Measurements from ENCODE around the gene GSDMA.
"Not testable (repeated sequence)": the region's sequence is repeated elsewhere in the genome, so short reads cannot be mapped to it uniquely, and the experiment has no call there.

Gene GSDMA

GRCh38 chr17:39999067-39999466 is 36.3 kb downstream of the GSDMA start:
- no peak for DNase-seq

- DNase-seq = no peak
Measured at GRCh38 chr17:40000161-40000560, 37.4 kb downstream of the GSDMA start.

- not testable (repeated sequence) for DNase-seq
Measured at GRCh38 chr17:40001335-40001734, 38.5 kb downstream of the GSDMA start.

- no peak for DNase-seq
Measured at GRCh38 chr17:40004072-40004471, 41.3 kb downstream of the GSDMA start.

DNA sequence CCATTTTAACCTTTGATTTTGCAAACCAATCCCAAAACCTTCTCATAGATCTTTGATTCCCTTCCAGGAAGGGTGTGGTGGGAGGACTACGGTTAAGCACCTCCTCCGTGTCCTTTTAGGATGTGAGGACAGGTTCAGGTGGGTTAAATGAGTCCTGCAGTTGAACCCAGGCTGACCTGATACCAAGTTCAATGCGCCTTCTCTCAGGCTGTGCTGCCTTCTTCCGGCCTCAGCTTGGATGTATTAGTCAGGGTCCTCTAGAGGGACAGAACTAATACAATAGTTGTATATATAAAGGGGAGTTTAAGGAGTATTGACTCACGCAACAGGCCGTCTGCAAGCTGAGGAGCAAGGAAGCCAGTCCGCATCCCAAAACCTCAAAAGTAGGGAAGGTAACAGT is 41.9 kb downstream of the GSDMA start:
- DNase-seq = no peak

DNA sequence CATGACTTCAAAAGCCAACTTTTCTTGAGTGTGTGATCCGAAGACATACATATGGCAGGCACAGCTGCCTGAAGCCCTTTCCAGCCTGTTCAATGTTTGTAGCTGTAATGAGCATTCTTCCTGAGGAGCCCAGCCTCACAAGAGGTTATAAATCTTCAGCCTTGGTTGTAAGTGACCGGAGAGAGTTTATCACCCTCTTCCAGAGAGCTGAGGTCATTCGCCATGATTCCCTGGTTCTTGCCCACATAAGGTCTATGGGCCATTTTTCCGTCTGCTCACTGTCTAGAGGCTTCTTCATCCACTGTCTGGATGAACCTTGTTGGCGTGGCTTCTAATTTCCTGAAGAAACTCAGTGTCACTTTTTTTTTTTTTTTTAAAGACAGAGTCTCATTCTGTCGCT is 42.7 kb downstream of the GSDMA start:
- no peak for DNase-seq

DNA sequence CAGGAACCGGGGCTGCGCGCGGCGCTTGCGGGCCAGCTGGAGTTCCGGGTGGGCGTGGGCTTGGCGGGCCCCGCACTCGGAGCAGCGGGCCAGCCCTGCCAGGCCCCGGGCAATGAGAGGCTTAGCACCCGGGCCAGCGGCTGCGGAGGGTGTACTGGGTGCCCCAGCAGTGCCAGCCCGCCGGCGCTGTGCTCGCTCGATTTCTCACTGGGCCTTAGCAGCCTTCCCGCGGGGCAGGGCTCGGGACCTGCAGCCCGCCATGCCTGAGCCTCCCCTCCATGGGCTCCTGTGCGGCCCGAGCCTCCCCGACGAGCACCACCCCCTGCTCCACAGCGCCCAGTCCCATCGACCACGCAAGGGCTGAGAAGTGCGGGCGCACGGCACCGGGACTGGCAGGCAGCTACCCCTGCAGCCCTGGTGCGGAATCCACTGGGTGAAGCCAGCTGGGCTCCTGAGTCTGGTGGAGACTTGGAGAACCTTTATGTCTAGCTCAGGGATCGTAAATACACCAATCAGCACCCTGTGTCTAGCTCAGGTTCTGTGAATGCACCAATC is 48.2 kb downstream of the GSDMA start:
- DNase-seq = not testable (repeated sequence)

- DNase-seq = not testable (repeated sequence)
Measured at GRCh38 chr17:40012017-40012647, 49.3 kb downstream of the GSDMA start.

GRCh38 chr17:40014375-40014980 is 51.7 kb downstream of the GSDMA start:
- DNase-seq = no peak

- DNase-seq = no peak
Measured at GRCh38 chr17:40015005-40015997, 52.5 kb downstream of the GSDMA start, which contains the start of gene CSF3. Gene CSF3 (plus strand): TSS chr17:40015440. CDS start chr17:40015475, 35 bp downstream.

DNA sequence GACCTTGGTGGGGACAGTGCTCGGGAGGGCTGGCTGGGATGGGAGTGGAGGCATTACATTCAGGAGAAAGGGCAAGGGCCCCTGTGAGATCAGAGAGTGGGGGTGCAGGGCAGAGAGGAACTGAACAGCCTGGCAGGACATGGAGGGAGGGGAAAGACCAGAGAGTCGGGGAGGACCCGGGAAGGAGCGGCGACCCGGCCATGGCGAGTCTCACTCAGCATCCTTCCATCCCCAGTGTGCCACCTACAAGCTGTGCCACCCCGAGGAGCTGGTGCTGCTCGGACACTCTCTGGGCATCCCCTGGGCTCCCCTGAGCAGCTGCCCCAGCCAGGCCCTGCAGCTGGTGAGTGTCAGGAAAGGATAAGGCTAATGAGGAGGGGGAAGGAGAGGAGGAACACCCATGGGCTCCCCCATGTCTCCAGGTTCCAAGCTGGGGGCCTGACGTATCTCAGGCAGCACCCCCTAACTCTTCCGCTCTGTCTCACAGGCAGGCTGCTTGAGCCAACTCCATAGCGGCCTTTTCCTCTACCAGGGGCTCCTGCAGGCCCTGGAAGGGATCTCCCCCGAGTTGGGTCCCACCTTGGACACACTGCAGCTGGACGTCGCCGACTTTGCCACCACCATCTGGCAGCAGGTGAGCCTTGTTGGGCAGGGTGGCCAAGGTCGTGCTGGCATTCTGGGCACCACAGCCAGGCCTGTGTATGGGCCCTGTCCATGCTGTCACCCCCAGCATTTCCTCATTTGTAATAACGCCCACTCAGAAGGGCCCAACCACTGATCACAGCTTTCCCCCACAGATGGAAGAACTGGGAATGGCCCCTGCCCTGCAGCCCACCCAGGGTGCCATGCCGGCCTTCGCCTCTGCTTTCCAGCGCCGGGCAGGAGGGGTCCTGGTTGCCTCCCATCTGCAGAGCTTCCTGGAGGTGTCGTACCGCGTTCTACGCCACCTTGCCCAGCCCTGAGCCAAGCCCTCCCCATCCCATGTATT is 53.5 kb downstream of the GSDMA start:
- no peak for DNase-seq

DNA sequence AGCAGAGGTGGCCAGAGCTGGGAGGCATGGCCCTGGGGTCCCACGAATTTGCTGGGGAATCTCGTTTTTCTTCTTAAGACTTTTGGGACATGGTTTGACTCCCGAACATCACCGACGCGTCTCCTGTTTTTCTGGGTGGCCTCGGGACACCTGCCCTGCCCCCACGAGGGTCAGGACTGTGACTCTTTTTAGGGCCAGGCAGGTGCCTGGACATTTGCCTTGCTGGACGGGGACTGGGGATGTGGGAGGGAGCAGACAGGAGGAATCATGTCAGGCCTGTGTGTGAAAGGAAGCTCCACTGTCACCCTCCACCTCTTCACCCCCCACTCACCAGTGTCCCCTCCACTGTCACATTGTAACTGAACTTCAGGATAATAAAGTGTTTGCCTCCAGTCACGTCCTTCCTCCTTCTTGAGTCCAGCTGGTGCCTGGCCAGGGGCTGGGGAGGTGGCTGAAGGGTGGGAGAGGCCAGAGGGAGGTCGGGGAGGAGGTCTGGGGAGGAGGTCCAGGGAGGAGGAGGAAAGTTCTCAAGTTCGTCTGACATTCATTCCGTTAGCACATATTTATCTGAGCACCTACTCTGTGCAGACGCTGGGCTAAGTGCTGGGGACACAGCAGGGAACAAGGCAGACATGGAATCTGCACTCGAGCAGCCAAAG is 54.7 kb downstream of the GSDMA start:
- no peak for DNase-seq

DNA sequence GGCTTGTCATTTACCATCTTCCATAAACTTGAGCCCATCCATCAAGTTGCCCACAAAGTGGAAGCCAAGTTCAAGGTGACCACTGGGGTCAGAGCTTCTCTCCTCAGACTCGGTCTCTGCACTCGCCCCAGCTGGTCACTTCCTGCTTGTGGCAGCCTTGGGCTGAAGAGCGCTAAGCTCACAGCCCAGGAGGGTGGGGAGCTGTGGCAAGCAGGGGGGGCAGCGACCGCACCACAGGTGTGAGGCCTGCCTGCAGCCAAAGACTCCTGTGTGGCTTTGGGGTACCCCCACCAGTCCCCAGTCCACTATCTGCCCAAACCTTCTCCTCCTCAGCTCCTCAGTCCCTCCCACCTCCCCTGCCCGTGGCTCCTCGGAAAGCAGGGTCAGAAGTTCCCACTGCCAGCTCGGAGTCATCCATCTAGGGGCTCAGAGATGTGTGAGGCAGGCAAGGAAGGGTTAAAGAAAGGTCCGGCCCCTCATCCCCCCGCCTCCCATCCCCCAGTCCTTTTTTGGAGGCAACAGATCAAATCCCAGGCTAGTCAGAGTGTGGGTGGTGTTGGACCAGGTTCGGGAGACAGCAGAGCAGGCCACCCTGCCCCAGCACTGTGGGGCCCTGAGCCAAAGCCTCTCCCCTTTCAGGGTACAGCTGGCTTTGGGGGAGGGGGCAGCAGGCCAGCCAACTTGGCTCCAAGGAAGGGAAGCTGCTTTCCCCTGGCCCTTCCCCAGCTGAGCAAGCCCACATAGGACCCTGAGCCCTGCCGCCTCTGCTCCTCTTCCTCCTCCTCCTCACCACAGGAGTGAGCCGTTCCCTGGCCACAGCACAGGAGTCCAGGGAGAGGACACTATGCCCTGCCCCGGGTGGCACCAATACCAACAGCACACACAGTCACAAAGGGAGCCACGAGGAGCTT is 55.7 kb downstream of the GSDMA start:
- DNase-seq = no peak

DNA sequence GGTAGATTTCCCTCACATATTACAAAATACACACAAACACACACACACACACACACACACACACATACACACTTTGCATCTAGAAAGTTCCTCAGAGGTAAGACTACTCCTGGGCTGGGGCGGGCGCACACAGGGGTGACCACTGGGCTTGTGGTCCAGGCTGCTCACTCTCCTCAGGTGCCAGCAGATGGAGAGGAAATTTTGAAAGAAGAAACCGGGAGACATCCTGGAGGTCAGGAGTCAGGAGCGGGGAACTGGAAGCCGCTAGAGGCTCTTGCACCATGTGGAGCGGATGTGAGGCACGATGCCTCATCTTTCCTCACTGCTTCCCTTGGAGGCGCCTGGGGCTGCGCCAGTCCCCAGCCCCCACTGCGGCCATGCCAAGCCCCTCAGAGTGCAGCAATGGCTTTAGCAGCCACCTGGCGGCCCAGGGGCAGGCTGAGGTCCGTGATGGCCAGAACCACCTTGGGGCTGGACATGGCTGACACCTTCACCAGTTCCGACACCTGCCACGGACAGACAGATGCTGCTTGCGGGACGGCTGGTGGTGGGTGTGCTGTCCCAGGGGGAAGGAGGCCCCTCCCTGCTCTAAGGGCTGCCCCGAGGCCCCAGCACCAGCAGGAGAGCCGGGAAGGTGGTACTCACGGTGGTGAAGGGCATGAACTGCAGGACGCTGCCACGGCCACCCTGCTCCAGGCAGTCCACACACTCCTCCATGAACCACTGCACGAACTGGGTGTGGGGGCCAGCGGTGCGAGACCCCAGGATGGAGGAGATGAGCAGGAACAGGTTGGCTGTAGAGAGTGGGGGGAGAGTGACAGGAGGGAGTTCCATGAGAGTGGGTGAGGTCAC is 56.6 kb downstream of the GSDMA start:
- no peak for DNase-seq

DNA sequence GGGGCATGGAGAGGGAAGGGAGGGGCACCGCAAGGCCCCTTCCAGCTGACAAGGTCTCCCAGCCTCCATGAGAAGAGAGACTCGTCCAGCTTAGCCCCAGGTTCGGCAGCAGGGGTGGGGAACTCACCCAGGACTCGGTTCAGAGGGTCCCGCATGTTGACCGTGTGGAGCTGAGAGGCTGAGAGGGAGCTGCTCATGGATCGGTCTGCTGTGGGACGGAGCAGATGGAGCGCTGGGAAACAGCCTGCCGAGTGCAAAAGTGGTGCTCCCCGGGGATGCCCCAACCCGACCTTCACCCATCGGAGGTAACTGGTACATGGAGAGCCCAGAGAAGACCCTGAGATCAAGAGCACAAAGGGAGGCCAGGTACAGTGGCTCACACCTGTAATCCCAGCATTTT is 57.3 kb downstream of the GSDMA start:
- no peak for DNase-seq

DNA sequence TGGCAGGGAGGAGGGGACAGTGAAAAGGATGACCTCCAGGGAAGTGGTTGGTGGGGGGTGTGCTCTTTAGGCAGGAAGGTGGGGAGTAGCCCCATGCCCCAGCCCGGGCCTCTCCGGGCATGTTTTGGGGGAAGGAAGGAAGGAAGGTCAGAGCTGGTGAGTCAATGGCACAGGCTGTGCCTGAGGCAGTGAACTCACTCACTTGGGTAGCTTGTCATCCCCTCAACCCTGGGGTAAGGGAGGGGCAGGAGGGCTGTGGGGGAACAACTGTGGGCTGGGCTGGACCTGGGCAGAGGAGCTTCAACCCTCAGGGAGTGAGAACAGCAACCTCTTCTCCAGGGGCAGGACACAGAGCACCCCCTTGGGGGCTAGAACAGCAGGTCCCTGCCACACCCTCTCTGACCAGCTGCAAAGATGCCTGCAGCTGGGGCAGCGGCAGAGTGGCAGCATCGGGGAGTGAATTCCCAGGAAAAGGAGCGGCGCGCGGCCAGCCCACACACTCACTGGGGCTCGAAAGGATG is 58.7 kb downstream of the GSDMA start:
- no peak for DNase-seq

GRCh38 chr17:40022497-40022896 is 59.7 kb downstream of the GSDMA start:
- DNase-seq = no peak

GRCh38 chr17:40022961-40023541 is 60.2 kb downstream of the GSDMA start:
- no peak for DNase-seq

All from activated CD4-positive, CD25-positive, alpha-beta regulatory T cell treated with anti-CD3 and anti-CD28 coated beads, Interleukin-2, amount 50 U/mL, for 72 hours (primary cell).